Neural cell (in vitro differentiated cells): ENCODE measurements around the gene LGALS3. TPM values are rescaled to one million over a fixed set of nuclear protein-coding genes. Genes with fewer than 3 reads are reported as not detected.

Experiments
- H2AFZ ChIP-seq: fragments of 200-600, 300-800 bp; sonication (generic), shearing (Covaris generic); 2 replicates; pipeline ENCODE4 v1.6.0; 2014; ENCODE audit warnings: low read depth, mild to moderate bottlenecking, antibody characterized with exemption, low read length, moderate library complexity
- H3F3A ChIP-seq: fragments of 200-600 bp; shearing (Covaris generic); 2 replicates; pipeline ENCODE4 v1.6.1; 2016; ENCODE audit warnings: mild to moderate bottlenecking, moderate library complexity, mixed read lengths, antibody characterized with exemption, low read length; ENCODE audit not compliant: insufficient read depth, poor library complexity, severe bottlenecking
- H3K27ac ChIP-seq: fragments of 200-600, 300-800 bp; sonication (generic), shearing (Covaris generic); 2 replicates; pipeline ENCODE4 v1.5.1; 2014; ENCODE audit warnings: mild to moderate bottlenecking, low read length, moderate library complexity
- H3K27me3 ChIP-seq: fragments of 300-800, 200-600 bp; sonication (generic), shearing (Covaris generic); 2 replicates; pipeline ENCODE4 v1.6.0; 2014; ENCODE audit warnings: mild to moderate bottlenecking, low read depth, low read length, moderate library complexity; ENCODE audit not compliant: insufficient read depth
- H3K36me3 ChIP-seq: fragments of 300-800, 200-600 bp; sonication (generic), shearing (Covaris generic); 2 replicates; pipeline ENCODE4 v1.5.1; 2014; ENCODE audit warnings: mild to moderate bottlenecking, antibody characterized with exemption, low read length, moderate library complexity; ENCODE audit not compliant: insufficient read depth
- H3K4me2 ChIP-seq: fragments of 300-800, 200-600 bp; sonication (generic), shearing (Covaris generic); 2 replicates; pipeline ENCODE4 v1.6.0; 2014; ENCODE audit warnings: mild to moderate bottlenecking, low read length
- H3K4me3 ChIP-seq: fragments of 300-800, 200-600 bp; sonication (generic), shearing (Covaris generic); 2 replicates; pipeline ENCODE4 v1.5.1; 2014; ENCODE audit warnings: mild to moderate bottlenecking, low read length, moderate library complexity
- H3K79me2 ChIP-seq: fragments of 200-600 bp; shearing (Covaris generic); replicated peaks from 2 replicates; pipeline ENCODE4 v1.6.0; 2014; ENCODE audit warnings: mild to moderate bottlenecking, low read length, moderate library complexity; ENCODE audit not compliant: insufficient read depth
- H3K9ac ChIP-seq: fragments of 300-800, 200-600 bp; sonication (generic), shearing (Covaris generic); 2 replicates; pipeline ENCODE4 v1.6.1; 2016; ENCODE audit warnings: mild to moderate bottlenecking, low read length, mixed read lengths
- H3K9me2 ChIP-seq: fragments of 200-600 bp; shearing (Covaris generic); 2 replicates; pipeline ENCODE4 v1.6.1; 2016; ENCODE audit warnings: mild to moderate bottlenecking, low read length, mixed read lengths; ENCODE audit not compliant: insufficient read depth
- H3K9me3 ChIP-seq: fragments of 200-600, 300-800 bp; sonication (generic), shearing (Covaris generic); 2 replicates; pipeline ENCODE4 v1.6.1; 2016; ENCODE audit warnings: mild to moderate bottlenecking, mixed run types, low read length, moderate library complexity, mixed read lengths
- H4K20me1 ChIP-seq: fragments of 200-600 bp; shearing (Covaris generic); 2 replicates; pipeline ENCODE4 v1.6.1; 2016; ENCODE audit warnings: mild to moderate bottlenecking, mixed run types; ENCODE audit not compliant: insufficient read depth
- EP300 ChIP-seq: fragments of 450-650 bp; conservative IDR thresholded peaks from 2 replicates; pipeline ENCODE4 v1.6.1; 2014; ENCODE audit warnings: antibody characterized with exemption, mild to moderate bottlenecking, moderate library complexity; ENCODE audit not compliant: poor library complexity, severe bottlenecking
- EZH2 ChIP-seq: fragments of 200-600, 300-800 bp; shearing (Covaris generic), sonication (generic); IDR thresholded peaks from 2 replicates; pipeline ENCODE4 v1.6.1; 2014; ENCODE audit warnings: antibody characterized with exemption, low read length, borderline replicate concordance, mild to moderate bottlenecking; ENCODE audit not compliant: insufficient read depth, poor library complexity, severe bottlenecking
- MXI1 ChIP-seq: fragments of 450-650 bp; conservative IDR thresholded peaks from 2 replicates; pipeline ENCODE4 v1.6.1; 2014; ENCODE audit warnings: antibody characterized with exemption, mild to moderate bottlenecking; ENCODE audit not compliant: poor library complexity, severe bottlenecking
- POLR2AphosphoS5 ChIP-seq: IDR thresholded peaks from 2 replicates; pipeline ENCODE4 v1.6.1; 2012
- RAD21 ChIP-seq: fragments of 450-650 bp; conservative IDR thresholded peaks from 2 replicates; pipeline ENCODE4 v1.6.1; 2014; ENCODE audit warnings: antibody characterized with exemption, mild to moderate bottlenecking, moderate library complexity
- SMC3 ChIP-seq: fragments of 450-650 bp; conservative IDR thresholded peaks from 2 replicates; pipeline ENCODE4 v1.6.1; 2014; ENCODE audit warnings: antibody characterized with exemption, mild to moderate bottlenecking, moderate library complexity; ENCODE audit not compliant: poor library complexity
- TAF1 ChIP-seq: IDR thresholded peaks from 2 replicates; pipeline ENCODE4 v1.6.1; 2012; ENCODE audit warnings: low read depth
- polyA plus RNA-seq: library from polyadenylated mRNA; depleted of rRNA; stranded (reverse); fragments of >200 nt; gene quantifications from 2 replicates; pipeline ENCODE4 v1.2.3, GENCODE V29; 2014
- TF ChIP-seq, protein P1 (sequence below): fragments of 450-650 bp; IDR thresholded peaks from 2 replicates; pipeline ENCODE4 v1.5.1; 2014; ENCODE audit warnings: antibody characterized with exemption, mild to moderate bottlenecking, moderate library complexity; ENCODE audit not compliant: poor library complexity, severe bottlenecking
- TF ChIP-seq, protein P2 (sequence below): IDR thresholded peaks from 2 replicates; pipeline ENCODE4 v1.6.1; 2012; ENCODE audit warnings: borderline replicate concordance

Gene LGALS3
- polyA plus RNA-seq, 1 donor from 2014 or later, result 0.12 TPM

- Histone ChIP-seq H3K9me2 (no peaks in the 10 kb centered on the region), H3K36me3 (no peaks in the 10 kb centered on the region), H3K27me3 (no peaks in the 10 kb centered on the region), H3K9me3 (no peaks in the 10 kb centered on the region), H3K9ac (no peak overlapping the region), H3K4me3 (no peak overlapping the region), H3K4me2 (no peak overlapping the region), H2AFZ (no peak overlapping the region), H3K79me2 (no peaks in the 10 kb centered on the region), H4K20me1 (no peaks in the 10 kb centered on the region), H3K27ac (no peak overlapping the region), H3F3A (no peaks in the 10 kb centered on the region)
- TF ChIP-seq MXI1 (no peak), POLR2AphosphoS5 (no peak), RAD21 (no peak), SMC3 (no peak), TAF1 (no peak), EP300 (no peak), EZH2 (no peak)
- TF ChIP-seq, protein P1, sequence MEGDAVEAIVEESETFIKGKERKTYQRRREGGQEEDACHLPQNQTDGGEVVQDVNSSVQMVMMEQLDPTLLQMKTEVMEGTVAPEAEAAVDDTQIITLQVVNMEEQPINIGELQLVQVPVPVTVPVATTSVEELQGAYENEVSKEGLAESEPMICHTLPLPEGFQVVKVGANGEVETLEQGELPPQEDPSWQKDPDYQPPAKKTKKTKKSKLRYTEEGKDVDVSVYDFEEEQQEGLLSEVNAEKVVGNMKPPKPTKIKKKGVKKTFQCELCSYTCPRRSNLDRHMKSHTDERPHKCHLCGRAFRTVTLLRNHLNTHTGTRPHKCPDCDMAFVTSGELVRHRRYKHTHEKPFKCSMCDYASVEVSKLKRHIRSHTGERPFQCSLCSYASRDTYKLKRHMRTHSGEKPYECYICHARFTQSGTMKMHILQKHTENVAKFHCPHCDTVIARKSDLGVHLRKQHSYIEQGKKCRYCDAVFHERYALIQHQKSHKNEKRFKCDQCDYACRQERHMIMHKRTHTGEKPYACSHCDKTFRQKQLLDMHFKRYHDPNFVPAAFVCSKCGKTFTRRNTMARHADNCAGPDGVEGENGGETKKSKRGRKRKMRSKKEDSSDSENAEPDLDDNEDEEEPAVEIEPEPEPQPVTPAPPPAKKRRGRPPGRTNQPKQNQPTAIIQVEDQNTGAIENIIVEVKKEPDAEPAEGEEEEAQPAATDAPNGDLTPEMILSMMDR, result no peak
- TF ChIP-seq, protein P2, sequence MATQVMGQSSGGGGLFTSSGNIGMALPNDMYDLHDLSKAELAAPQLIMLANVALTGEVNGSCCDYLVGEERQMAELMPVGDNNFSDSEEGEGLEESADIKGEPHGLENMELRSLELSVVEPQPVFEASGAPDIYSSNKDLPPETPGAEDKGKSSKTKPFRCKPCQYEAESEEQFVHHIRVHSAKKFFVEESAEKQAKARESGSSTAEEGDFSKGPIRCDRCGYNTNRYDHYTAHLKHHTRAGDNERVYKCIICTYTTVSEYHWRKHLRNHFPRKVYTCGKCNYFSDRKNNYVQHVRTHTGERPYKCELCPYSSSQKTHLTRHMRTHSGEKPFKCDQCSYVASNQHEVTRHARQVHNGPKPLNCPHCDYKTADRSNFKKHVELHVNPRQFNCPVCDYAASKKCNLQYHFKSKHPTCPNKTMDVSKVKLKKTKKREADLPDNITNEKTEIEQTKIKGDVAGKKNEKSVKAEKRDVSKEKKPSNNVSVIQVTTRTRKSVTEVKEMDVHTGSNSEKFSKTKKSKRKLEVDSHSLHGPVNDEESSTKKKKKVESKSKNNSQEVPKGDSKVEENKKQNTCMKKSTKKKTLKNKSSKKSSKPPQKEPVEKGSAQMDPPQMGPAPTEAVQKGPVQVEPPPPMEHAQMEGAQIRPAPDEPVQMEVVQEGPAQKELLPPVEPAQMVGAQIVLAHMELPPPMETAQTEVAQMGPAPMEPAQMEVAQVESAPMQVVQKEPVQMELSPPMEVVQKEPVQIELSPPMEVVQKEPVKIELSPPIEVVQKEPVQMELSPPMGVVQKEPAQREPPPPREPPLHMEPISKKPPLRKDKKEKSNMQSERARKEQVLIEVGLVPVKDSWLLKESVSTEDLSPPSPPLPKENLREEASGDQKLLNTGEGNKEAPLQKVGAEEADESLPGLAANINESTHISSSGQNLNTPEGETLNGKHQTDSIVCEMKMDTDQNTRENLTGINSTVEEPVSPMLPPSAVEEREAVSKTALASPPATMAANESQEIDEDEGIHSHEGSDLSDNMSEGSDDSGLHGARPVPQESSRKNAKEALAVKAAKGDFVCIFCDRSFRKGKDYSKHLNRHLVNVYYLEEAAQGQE, result no peak
Observed at GRCh38 chr14:55094292-55095157, 34.5 kb upstream of the LGALS3 start.

DNA sequence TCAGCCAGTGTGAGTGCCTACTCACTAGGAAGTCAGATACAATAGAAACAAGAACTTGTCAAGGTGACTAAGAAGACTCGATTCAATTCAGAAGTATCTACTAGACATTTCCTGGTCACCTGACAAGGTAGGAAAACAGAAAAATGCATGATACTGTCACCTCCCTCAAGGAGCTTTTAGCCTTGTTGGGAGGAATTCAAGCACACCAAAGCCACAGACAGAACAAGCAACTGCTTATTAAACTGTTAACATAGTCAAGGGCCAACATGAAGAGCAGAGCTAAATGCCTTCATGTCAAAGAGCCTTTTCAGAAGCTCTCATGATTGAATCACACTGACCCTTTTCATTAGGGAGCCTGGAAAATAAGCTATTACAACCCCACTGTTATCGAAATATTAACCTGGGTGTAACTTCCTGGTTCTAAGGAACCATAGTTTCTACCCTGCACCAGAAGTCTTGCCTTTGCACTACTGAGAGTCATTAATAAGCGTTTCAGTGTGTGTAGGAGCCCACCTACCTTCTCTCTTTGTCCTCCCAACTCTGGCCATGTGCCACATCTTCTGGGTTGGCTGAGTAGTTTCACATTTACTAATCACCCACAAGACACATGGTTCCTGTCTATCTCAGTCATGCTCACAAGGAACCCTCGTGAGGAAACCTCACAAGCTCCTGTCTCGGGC is 31.0 kb upstream of the LGALS3 start:
- Histone ChIP-seq H3K9me2 (no peaks in the 10 kb centered on the region), H3K36me3 (no peaks in the 10 kb centered on the region), H3K27me3 (no peaks in the 10 kb centered on the region), H2AFZ (no peak overlapping the region), H3K4me3 (no peak overlapping the region), H3F3A (peaks cover 3% of the 10 kb centered on the region), H3K4me2 (no peak overlapping the region), H3K79me2 (no peaks in the 10 kb centered on the region), H3K9ac (no peak overlapping the region), H4K20me1 (no peaks in the 10 kb centered on the region), H3K27ac (no peak overlapping the region), H3K9me3 (no peaks in the 10 kb centered on the region)
- TF ChIP-seq EP300, result no peak
- TF ChIP-seq SMC3, result no peak
- TF ChIP-seq MXI1, result no peak
- TF ChIP-seq, protein P2, result no peak
- TF ChIP-seq, protein P1, result no peak
- TF ChIP-seq POLR2AphosphoS5, result no peak
- TF ChIP-seq RAD21, result no peak
- no peak for TF ChIP-seq EZH2
- no peak for TF ChIP-seq TAF1
